SKM-1 (cell line): Measurements from ENCODE around the gene PGBD5.

ENCODE experiments used
- DNase-seq: peaks from one replicate; lab custom pipeline; 2025; ENCODE audit not compliant: unreplicated experiment; lab: John Stamatoyannopoulos, UW

PGBD5 gene

DNA sequence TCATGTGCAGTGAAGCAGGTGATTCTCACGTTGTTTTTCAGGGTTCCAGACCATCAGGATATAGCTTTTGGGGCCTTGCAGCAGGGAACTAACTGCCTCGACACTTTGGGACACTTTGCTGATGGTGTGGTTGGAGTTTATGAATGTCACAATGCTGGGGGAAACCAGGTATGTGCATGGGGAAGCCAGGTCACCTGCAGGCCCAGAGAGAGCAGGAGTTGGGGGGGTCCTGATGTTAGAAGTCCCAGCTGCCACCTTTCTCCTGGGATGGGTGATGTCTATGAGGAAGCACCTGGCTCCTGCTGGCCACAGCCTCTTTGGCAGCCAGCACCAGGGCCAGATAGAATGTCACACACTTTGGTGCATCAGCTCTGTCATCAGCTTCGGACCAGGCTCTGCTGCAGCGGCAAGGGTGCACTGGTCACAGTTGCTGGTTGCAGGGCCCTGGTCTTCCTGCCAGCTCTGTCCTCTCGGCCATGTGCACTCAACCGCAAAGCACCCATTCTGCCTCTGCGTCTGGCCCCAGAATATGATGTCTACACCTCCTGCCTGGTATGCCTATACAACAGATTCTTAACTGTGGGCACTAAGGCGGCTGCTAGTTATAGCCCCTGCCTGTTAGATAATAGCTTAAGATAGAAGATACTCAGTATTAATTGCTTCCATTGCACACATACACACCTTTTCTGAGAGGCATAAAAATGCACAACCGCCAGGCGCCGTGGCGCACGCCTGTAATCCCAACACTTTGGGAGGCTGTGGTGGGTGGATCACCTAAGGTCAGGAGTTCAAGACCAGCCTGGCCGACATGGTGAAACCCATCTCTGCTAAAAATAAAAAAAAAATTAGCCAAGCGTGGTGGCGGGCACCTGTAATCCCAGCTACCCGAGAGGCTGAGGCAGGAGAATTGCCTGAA lies 160.7 kb downstream of the PGBD5 start:
- no peak for DNase-seq
